Measurements from ENCODE around the gene PBX1.
A peak's percentile ranks its signal among the peaks of the same experiment; 100 is the strongest.

The PBX1 gene

DNA sequence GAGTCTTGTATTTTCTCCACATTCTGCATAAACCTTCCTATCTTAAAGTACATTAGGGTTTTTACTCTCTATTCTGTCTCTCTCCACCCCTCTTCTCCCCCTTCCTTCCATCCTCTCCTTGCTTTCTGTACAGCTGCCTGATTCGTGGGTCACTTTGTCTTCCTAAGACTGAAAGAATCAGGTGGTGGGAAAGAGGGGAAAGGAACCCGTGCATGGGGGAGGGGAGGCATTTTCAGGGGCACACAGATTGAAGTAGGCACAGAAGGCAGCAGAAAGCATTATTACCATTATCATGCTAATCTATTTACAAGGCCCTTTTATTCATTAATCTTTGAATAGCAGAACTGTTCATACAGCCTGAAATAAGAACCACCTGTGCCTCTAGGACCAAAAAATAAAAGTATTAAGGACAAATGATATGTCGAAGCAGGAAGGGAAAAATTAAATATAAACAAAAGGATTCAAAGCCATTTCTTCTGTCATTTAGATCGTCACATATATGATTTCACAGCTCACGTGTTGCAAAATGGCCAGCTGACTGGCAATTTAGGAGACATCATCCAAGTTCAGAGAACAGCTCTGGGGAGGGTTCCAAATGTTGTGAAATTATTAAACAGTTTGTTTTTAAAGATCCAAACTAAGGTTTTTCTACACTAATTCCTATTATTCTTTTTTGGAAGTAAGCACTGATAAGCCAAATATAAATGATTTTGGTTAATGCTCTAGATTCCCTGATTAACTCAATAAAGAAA, 154.6 kb downstream of the PBX1 start:
- H3K27ac ChIP-seq = no peak overlapping the region
- no peak for TF ChIP-seq CTCF (conservative IDR thresholded peaks at IDR 0.05)

DNA sequence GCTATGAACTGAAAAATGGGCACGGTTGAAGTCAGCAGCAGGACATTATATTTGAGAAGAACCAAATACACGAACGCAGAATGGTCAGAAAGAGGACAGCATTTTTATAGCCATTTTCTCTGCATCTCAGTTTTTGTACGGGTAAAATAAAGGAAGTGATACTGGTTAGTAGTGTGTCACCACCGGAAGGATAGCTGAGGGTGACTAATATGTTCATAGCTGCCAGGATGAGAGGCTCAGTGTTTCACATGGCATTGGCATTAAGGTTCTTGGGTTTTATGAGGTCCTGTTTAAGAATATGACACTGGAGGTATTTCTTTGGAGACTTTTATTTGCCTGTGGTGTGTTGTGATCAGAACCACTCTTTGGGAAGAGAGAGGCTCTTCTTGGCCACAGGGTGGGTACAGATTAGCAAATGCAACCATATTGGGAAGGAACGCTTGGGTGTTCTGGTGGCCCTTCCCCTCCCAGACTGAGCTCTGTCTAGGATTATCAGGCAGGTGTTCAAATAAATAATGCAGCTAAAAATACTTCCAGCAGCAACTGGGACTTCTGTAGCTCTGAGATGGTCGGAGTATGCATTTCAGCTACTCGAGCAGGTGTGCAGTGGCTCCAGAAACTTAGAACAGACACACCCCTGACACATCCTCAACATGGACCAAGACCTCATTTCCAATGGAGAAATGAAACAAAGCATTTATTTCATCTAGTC, 158.2 kb downstream of the PBX1 start:
- H3K27ac ChIP-seq = no peak overlapping the region

GRCh38 chr1:164718821-164719220, 159.8 kb downstream of the PBX1 start:
- TF ChIP-seq CTCF (conservative IDR thresholded peaks at IDR 0.05) = no peak
- H3K27ac ChIP-seq = peak overlapping the region; percentile 40

More for the DNA sequence above, 158.2 kb downstream of the PBX1 start:
- no peak for TF ChIP-seq CTCF (conservative IDR thresholded peaks at IDR 0.05)

DNA sequence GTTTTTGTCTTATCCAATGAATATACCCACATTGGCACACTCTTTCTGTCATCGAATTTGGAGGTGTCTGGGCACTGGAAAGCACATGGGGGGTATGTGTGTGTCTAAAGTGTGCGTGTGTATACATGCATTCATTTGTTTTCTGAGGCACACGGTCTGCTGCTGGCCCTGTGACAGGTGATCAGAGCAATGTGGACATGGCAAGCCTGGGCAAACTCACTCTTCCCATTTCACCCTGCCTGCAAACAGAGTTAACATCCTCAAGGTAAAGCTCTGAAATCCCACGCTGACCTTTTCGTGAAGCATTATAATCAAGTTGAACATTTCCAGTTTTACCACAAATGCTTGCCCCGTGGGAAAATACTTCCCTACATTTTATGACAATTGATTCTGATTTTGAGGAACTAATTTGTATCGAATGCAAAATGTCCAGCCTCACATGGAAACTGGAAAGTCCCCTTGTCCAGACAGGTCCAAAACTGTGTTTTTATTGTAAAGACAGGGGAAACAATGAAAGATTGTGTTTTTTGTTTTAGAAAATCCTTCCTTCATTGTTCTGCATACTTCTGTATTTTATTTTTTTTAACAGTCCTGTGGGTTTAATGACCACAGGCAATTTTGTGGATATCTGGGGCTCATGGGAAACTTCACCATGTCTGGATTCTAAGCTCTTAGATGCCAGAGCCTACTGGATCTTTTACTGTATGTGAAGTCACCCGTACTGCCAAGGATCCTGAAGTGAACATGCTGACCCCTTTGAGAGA, 160.9 kb downstream of the PBX1 start:
- TF ChIP-seq CTCF (conservative IDR thresholded peaks at IDR 0.05) = no peak
- H3K27ac ChIP-seq = peak overlapping the region; percentile 40

GRCh38 chr1:164720440-164721227, 161.7 kb downstream of the PBX1 start:
- no peak for TF ChIP-seq CTCF (conservative IDR thresholded peaks at IDR 0.05)
- H3K27ac ChIP-seq = no peak overlapping the region

DNA sequence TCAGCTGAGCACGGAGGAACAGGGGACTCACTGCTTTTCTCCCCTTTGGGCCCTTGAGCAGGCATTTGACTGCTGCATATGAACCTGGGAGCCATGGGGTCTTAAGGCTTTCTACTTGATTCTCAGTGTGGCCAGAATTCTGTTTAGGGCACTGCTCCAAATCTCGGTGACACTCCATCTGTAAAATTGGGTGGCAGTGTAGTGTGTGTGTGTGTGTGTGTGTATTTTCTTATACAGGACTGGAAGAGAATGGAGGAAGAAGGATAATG, 162.2 kb downstream of the PBX1 start:
- no peak for TF ChIP-seq CTCF (conservative IDR thresholded peaks at IDR 0.05)
- H3K27ac ChIP-seq = no peak overlapping the region

Measured in VCaP (cell line).